GM18502 (cell line): ENCODE measurements around the gene BEST1.
"Not testable (repeated sequence)": the region's sequence is repeated elsewhere in the genome, so short reads cannot be mapped to it uniquely, and the experiment has no call there.

Experiments
- ATAC-seq: cut with Tn5 transposase; IDR thresholded peaks from one replicate; pipeline ENCODE4 v1.9.1; 2021; ENCODE audit warnings: mild to moderate bottlenecking; ENCODE audit not compliant: unreplicated experiment, poor library complexity

BEST1 gene

DNA sequence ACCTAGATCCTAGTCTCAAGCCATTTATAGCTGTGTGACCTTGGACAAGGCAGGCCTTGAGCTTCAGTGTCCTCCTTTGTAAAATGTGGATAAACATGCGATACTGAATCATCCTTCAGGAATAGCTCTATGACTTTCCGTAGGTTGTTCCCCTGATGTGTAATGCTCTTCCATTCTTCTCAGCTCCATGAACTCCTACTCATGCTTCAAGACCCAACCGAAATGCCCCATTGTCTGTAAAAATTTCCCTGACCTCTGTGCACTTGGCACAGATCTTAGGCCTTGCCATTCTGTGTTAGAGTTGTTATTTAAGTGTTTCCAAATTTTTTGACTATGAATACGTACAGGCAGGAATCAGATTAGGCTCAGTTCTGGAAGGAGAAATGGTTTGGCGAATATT is 3.3 kb upstream of the BEST1 start:
- no peak for ATAC-seq

DNA sequence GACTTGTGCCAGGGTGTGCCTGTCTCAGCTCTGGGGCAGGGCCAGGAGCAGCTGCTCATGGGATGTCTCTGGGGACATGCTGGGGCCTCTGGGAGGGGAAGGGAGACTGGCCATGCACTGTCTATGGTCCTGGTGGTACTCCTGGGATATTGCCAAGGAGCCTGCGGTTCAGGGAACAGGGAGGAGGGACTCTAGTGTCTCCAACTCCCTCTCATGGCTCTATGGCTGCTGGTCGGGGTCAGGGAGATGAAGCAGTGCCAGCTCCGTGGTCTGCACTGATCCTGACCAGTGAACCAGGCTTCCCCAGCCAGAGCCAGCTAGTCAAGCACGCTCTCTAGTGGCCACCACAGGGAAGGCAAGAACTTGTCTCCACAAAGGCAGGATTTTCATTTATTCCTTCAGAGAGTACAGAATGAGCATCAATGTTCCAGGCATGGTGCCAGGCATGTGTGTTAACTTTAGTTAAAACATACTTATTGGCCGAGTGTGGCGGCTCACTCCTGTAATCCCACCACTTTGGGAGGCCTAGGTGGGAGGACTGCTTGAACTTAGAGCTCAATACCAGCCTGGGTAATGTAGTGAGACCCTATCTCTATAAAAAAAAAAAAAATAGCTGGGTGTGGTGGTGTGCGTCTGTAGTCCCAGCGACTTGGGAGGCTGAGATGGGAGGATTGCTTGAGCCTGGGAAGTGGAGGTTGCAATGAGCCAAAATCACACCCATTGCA is 2.5 kb upstream of the BEST1 start:
- no peak for ATAC-seq

GRCh38 chr11:61948505-61948904 is 1.6 kb upstream of the BEST1 start:
- no peak for ATAC-seq

DNA sequence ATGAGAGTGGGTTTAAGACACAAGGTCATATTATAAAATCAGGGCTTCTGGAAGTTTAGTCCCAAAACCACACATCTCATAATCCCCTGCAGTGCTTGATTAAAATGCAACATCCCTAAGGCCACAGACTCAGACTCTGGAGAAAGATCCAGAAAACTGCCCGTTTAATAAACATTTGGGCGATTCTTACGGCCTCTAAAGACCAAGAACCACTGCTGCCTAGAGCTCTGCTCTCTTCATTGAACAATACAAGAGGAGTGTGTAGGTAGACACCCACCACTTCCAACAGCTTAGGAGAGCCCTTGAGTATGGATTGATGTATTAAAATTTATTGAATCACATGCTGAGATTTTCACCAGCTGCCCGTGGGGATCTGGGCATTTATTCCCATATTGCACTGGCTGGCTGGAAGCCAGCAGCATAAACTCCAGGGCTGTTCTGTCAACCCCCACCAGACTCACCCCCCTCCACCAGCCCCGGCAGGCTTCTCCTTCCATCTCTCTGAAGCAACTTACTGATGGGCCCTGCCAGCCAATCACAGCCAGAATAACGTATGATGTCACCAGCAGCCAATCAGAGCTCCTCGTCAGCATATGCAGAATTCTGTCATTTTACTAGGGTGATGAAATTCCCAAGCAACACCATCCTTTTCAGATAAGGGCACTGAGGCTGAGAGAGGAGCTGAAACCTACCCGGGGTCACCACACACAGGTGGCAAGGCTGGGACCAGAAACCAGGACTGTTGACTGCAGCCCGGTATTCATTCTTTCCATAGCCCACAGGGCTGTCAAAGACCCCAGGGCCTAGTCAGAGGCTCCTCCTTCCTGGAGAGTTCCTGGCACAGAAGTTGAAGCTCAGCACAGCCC is 749 bp upstream of the BEST1 start:
- ATAC-seq, result no peak

GRCh38 chr11:61951484-61952135 is 1.5 kb downstream of the BEST1 start:
- no peak for ATAC-seq

DNA sequence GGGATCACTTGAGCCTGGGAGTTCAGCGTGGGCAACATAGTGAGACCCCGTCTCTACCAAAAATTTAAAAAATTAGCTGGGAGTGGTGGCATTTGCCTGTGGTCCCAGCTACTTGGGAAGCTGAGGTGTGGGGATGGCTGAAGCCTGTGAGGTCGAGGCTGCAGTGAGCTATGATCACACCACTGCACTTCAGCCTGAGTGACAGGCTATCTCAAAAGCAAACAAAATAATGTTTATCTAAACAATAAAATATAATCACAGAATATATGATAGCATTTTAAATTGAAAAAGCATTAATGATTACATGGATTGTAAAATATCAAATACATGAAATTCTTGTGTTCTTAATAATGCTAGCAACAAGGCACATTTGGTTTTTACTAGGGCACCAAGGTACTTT is 2.7 kb downstream of the BEST1 start:
- no peak for ATAC-seq

- ATAC-seq, result not testable (repeated sequence)
Observed at GRCh38 chr11:61953632-61954031, 3.5 kb downstream of the BEST1 start.

- no peak for ATAC-seq
Observed at GRCh38 chr11:61954106-61954850, 4.1 kb downstream of the BEST1 start.

- no peak for ATAC-seq
Observed at GRCh38 chr11:61954851-61955421, 4.8 kb downstream of the BEST1 start.

DNA sequence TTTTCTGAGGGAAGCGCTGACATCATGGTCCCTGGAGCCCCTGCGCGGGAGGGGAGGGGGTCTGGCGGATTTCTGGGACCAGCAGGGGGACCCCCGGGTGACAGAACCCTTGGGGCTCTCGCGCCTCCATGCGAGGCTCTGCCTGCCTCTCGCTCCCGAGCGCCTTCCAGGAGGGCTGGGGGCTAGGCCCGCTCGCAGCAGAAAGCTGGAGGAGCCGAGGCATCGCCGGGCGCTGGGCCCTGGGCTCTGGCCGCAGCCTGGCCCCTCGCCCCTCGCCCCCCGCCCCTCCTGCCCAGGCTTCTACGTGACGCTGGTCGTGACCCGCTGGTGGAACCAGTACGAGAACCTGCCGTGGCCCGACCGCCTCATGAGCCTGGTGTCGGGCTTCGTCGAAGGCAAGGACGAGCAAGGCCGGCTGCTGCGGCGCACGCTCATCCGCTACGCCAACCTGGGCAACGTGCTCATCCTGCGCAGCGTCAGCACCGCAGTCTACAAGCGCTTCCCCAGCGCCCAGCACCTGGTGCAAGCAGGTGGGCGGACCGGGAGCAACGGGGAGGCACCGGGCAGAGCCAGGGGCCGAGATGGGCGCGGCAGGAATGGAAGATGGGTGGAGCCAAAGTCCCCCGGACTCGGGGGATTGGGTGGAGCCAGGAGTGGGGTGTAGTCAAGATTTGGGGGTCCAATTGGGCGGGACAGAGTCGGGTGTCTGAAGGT is 5.4 kb downstream of the BEST1 start:
- no peak for ATAC-seq

GRCh38 chr11:61956191-61957020 is 6.3 kb downstream of the BEST1 start:
- no peak for ATAC-seq

DNA sequence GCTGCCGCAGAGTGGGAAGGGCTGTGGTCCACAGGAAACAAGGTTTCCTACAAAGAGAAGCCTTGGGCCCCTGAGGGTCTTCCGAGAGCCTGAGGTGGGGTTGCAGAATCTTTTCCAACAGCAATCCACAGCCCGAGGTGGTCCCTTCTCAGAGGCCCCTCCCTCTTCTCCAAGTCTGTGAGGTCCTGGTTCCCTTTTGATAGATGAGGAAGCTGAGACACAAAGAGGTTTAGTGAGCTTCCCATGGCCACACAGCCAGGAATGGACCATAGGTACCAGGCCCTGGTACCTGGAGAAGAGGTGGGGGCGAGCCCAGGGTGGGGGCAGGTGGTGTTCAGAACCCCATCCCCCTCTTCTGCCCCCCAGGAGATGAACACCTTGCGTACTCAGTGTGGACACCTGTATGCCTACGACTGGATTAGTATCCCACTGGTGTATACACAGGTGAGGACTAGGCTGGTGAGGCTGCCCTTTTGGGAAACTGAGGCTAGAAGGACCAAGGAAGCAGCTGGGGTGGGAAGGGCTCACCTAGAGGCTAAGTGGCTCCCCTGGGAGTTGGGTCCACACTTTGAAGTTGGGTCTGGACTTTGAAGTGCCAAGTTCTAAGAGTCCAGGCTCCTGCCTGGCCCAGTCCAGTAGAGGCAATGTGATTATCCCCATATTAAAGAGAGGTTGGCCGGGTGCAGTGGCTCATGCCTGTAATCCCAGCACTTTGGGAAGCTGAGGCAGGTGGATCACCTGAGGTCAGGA is 7.0 kb downstream of the BEST1 start:
- no peak for ATAC-seq

DNA sequence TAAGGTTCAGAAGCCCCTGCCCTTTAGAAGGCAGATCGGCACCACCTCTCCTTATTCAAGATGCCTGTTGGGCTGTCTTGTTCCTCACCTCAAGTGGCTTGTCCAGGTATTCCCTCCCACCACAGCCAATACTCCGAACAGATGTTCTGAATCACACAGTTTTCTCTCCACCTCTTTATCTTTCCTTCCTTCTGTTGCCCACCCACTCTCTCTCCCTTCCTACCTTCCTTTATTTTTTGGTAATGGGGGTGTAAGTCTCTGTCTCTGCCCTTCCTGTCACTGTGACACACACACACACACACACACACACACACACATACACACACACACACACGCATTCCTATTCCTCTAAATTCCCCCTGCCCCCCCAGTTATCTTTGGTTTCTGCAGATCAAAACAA is 8.4 kb downstream of the BEST1 start:
- no peak for ATAC-seq

DNA sequence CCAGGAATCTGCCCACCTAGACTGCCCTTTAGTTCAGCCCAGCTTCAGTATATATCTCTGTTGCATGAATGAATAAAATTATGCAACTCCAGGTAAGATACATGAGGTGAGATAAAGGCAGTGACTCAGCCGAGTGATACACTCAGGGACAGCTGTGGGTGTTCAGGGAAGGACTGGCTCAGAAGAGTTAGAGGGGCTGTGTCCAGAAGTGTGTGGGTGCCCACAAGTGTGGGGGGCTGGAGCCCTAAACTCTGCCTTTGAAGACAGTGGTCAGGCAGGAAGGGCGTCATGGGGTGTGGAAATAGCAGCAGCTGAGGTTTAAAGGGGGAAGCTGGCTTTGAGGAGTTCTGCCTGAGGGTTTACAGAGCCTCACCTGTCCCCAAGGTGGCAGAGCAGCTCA is 9.0 kb downstream of the BEST1 start:
- no peak for ATAC-seq

GRCh38 chr11:61959678-61960077 is 9.5 kb downstream of the BEST1 start:
- ATAC-seq, result no peak

- no peak for ATAC-seq
Observed at GRCh38 chr11:61960532-61960931, 10.4 kb downstream of the BEST1 start.

- ATAC-seq, result no peak
Observed at GRCh38 chr11:61961570-61962212, 11.5 kb downstream of the BEST1 start.
